HepG2 (cell line): ENCODE measurements around the gene ESYT2. TPM values are rescaled to one million over a fixed set of nuclear protein-coding genes. Genes with fewer than 3 reads are reported as not detected.

Source experiments
- ATAC-seq: fragments of 200-7000 bp; cut with Tn5 transposase; 3 replicates; pipeline ENCODE4 v1.9.1; 2020; ENCODE audit warnings: mild to moderate bottlenecking, moderate library complexity
- BruUV-seq: library from RNA; stranded (reverse); fragments of 400-500 nt; replicated peaks from 2 replicates; lab custom pipeline; 2021; lab: Mats Ljungman, UMichigan
- CTCF ChIA-PET: fragments of 300-600 bp; formaldehyde crosslinking; extraction: SDS; loops from one replicate; lab custom pipeline; 2021; ENCODE audit warnings: low total read pairs, inconsistent platforms, low intra/inter-chr PET ratio; lab: Yijun Ruan, JAX
- POLR2A ChIA-PET: fragments of 350-600 bp; sonication (Branson Sonifier 250); formaldehyde crosslinking; loops from one replicate; lab custom pipeline; 2020; ENCODE audit warnings: antibody characterized with exemption, inconsistent platforms; lab: Yijun Ruan, JAX
- DNase-seq: peaks from one replicate; pipeline ENCODE4 v3.0.0-alpha.2; 2015; ENCODE audit warnings: low spot score
- FAIRE-seq: peaks from 3 replicates; lab custom pipeline; 2011; peaks lifted over from hg19 to GRCh38; lab: Jason Lieb, UNC
- H2AFZ ChIP-seq: one replicate; pipeline ENCODE4 v1.6.1; 2011; ENCODE audit warnings: low read length, inconsistent platforms
- H3K27ac ChIP-seq: fragments of 300-600 bp; 3 replicates; pipeline ENCODE4 v1.8.0; 2011; ENCODE audit warnings: mixed run types, mild to moderate bottlenecking, mixed read lengths, low read length, inconsistent platforms; ENCODE audit not compliant: insufficient read depth; ENCODE audit errors: extremely low read length
- H3K27me3 ChIP-seq, 2 experiments: fragments of 200-600 bp in 1 of 2; 2 replicates in 1 of 2; 3 replicates in 1 of 2; pipeline versions ENCODE4 v1.6.0 to v1.8.0; 2011; ENCODE audit warnings: low read length in 2 of 2, mild to moderate bottlenecking in 2 of 2, moderate library complexity in 2 of 2, inconsistent platforms in 1 of 2; ENCODE audit not compliant: insufficient read depth in 2 of 2, control insufficient read depth in 1 of 2
- H3K36me3 ChIP-seq, 2 experiments: fragments of 200-600 bp in 1 of 2; replicated peaks in 1 of 2; 2 replicates in 1 of 2; 3 replicates in 1 of 2; pipeline versions ENCODE4 v1.5.1 to v1.8.0; 2011; ENCODE audit warnings: low read length in 2 of 2, inconsistent platforms in 1 of 2; ENCODE audit not compliant: insufficient read depth in 2 of 2, control insufficient read depth in 1 of 2
- H3K4me1 ChIP-seq: 2 replicates; pipeline ENCODE4 v1.5.1; 2012; ENCODE audit warnings: low read length, inconsistent platforms; ENCODE audit not compliant: insufficient read depth
- H3K4me2 ChIP-seq: 2 replicates; pipeline ENCODE4 v1.6.0; 2011; ENCODE audit warnings: low read depth, low read length, inconsistent platforms
- H3K4me3 ChIP-seq, 3 experiments: fragments of 200-600 bp in 1 of 3; sonication (generic), shearing (Covaris generic) in 1 of 3; replicated peaks in 1 of 3; 2 replicates each; pipeline ENCODE4 v1.5.1; 2011 to 2016; ENCODE audit warnings: low read length in 3 of 3, inconsistent platforms in 2 of 3, low read depth in 2 of 3, mild to moderate bottlenecking in 2 of 3, control low read depth in 1 of 3, mixed read lengths in 1 of 3; ENCODE audit not compliant: insufficient read depth in 1 of 3
- H3K79me2 ChIP-seq: one replicate; pipeline ENCODE4 v1.6.1; 2011; ENCODE audit warnings: low read length, inconsistent platforms; ENCODE audit not compliant: insufficient read depth
- H3K9ac ChIP-seq: 2 replicates; pipeline ENCODE4 v1.6.0; 2011; ENCODE audit warnings: mild to moderate bottlenecking, low read depth, low read length, inconsistent platforms; ENCODE audit not compliant: insufficient read depth
- H3K9me3 ChIP-seq: 2 replicates; pipeline ENCODE4 v1.5.1; 2012; ENCODE audit warnings: mild to moderate bottlenecking, low read length
- H4K20me1 ChIP-seq: 2 replicates; pipeline ENCODE4 v1.6.0; 2011; ENCODE audit warnings: inconsistent platforms, mild to moderate bottlenecking, low read length, moderate library complexity; ENCODE audit not compliant: insufficient read depth
- GPN1 ChIP-seq: sonication (generic); formaldehyde crosslinking; IDR thresholded peaks from 2 replicates; pipeline ENCODE4 v1.5.1; 2020; ENCODE audit warnings: missing genetic modification reagents, borderline replicate concordance
- MIER3 ChIP-seq: IDR thresholded peaks from 2 replicates; pipeline ENCODE4 v1.6.1; 2016; ENCODE audit warnings: missing compliant biosample characterization, borderline replicate concordance
- SMAD9 ChIP-seq: sonication (generic); formaldehyde crosslinking; IDR thresholded peaks from 2 replicates; pipeline ENCODE4 v1.5.1; 2020; ENCODE audit warnings: mild to moderate bottlenecking, missing genetic modification reagents
- STAG1 ChIP-seq: sonication (generic); formaldehyde crosslinking; IDR thresholded peaks from 2 replicates; pipeline ENCODE4 v1.4.0; 2020; ENCODE audit warnings: missing genetic modification reagents
- ZNF121 ChIP-seq: sonication (generic); formaldehyde crosslinking; IDR thresholded peaks from 2 replicates; pipeline ENCODE4 v1.5.0; 2020; ENCODE audit warnings: mild to moderate bottlenecking, missing genetic modification reagents
- ZNF552 ChIP-seq: sonication (generic); formaldehyde crosslinking; IDR thresholded peaks from 2 replicates; pipeline ENCODE4 v1.9.0; 2022; ENCODE audit warnings: missing genetic modification reagents, mild to moderate bottlenecking, borderline replicate concordance
- ZNF713 ChIP-seq: sonication (generic); formaldehyde crosslinking; IDR thresholded peaks from 2 replicates; pipeline ENCODE4 v1.4.0; 2020; ENCODE audit warnings: mild to moderate bottlenecking, missing genetic modification reagents
- WGBS: methylation state at CpG from one replicate; pipeline ENCODE4 v1.1.6; 2017; ENCODE audit warnings: low lambda C conversion rate; 5-methylcytosine and 5-hydroxymethylcytosine counted together
- in situ Hi-C: cut with HindIII; loops from 2 replicates; pipeline ENCODE4 v1.10.0; 2017; ENCODE audit warnings: low pct_unique_long_range_greater_than_20kb; ENCODE audit not compliant: extremely low pct_ligation_motif_present
- intact Hi-C: fragments of 100-400 bp; cut with micrococcal nuclease; formaldehyde crosslinking; loops from one replicate; pipeline ENCODE4 v1.10.0; 2022; ENCODE audit not compliant: unreplicated experiment
- polyA plus RNA-seq, 8 experiments: library from polyadenylated mRNA; depleted of rRNA in 3 of 8; stranded (reverse) in 7 of 8; unstranded in 1 of 8; fragments of >200 nt; fragmentation: Illumina TruSeq in 4 of 8; extraction: Trizol in 4 of 8; gene quantifications; 2 replicates each; pipeline versions ENCODE4 v1.2.1 to v1.2.3, GENCODE V29; 2011 to 2016; ENCODE audit warnings: low read depth in 4 of 8, missing spikeins in 1 of 8, mixed read lengths in 1 of 8; ENCODE audit not compliant: insufficient read depth in 1 of 8
- total RNA-seq, 5 experiments: library from RNA; depleted of rRNA; stranded (reverse); fragments of >200 nt; fragmentation: Illumina TruSeq; extraction: Trizol; gene quantifications; 2 replicates each; pipeline ENCODE4 v1.2.3, GENCODE V29; 2016; ENCODE audit warnings: low read depth in 1 of 5
- TF ChIP-seq, protein P1 (sequence below): sonication (generic); formaldehyde crosslinking; IDR thresholded peaks from 2 replicates; pipeline ENCODE4 v1.5.0; 2020; ENCODE audit warnings: mild to moderate bottlenecking, missing genetic modification reagents, moderate library complexity

The ESYT2 gene
- total and polyA plus RNA-seq, 2 of the 13 experiments (the other 11 are each of a cell fraction or from before 2014, with no cell fraction given) = 28.5 to 37.3 TPM

DNA sequence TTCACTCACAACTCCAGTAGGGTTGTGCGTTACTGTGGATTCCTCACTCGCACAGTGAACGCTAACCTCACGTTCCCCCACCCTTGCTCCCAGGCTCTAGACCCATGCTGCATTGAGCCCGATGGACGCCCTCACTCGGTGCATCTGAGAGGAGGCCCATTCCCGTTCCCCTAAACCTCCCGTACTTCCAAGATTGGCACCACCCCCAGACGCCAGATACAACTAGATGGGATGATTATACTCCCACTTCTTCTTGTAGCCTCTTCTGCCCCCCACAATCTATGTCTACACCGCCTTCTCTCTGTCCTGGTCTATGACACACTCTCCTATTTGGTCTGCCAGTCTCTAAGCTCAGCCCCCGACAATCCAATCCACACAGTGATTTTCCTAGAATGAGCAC lies 67.4 kb downstream of the ESYT2 start (continued):
- TF ChIP-seq GPN1 (CRISPR knock-in tag) = no peak

DNA sequence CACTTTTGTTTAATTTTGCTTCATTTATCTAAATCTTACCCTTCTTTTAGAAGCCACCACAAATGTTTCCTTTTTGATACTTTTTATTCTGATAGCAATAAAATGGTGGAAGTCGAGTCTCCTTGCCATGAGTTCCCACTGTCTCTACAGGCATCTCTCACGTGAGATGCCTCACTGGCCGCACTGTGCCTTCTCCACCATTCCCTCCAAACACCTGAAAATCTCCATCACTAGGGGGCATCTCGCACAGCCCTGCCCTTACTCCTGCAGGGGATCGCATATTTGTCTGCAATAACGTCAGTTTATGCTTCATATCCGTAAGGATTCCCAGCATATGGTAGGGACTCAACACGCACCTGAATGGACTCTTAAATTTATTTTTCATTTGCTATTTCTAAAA lies 68.4 kb downstream of the ESYT2 start:
- intact Hi-C loops (loop anchor here (2.0 to 10.0 kb wide), 2 partner anchors 216 to 266 kb away; no protein-coding TSS in a partner anchor), in situ Hi-C loops (no loop called here)
- CTCF ChIA-PET = interaction anchor here (1.4 kb wide), 1 partner anchor 68 kb away, joined by 3 read pairs; the partner anchor contains the start of gene ESYT2
- peaks cover 17 to 52% of the 10 kb centered on the region in 2 experiments for H3K36me3 ChIP-seq
- TF ChIP-seq, protein P1, sequence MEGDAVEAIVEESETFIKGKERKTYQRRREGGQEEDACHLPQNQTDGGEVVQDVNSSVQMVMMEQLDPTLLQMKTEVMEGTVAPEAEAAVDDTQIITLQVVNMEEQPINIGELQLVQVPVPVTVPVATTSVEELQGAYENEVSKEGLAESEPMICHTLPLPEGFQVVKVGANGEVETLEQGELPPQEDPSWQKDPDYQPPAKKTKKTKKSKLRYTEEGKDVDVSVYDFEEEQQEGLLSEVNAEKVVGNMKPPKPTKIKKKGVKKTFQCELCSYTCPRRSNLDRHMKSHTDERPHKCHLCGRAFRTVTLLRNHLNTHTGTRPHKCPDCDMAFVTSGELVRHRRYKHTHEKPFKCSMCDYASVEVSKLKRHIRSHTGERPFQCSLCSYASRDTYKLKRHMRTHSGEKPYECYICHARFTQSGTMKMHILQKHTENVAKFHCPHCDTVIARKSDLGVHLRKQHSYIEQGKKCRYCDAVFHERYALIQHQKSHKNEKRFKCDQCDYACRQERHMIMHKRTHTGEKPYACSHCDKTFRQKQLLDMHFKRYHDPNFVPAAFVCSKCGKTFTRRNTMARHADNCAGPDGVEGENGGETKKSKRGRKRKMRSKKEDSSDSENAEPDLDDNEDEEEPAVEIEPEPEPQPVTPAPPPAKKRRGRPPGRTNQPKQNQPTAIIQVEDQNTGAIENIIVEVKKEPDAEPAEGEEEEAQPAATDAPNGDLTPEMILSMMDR = peak; percentile 46
- TF ChIP-seq STAG1 (peak; percentile 54), ZNF552 (no peak), SMAD9 (CRISPR knock-in tag) (no peak)
- H3K9me3 ChIP-seq = no peaks in the 10 kb centered on the region
- no peak overlapping the region for H3K4me2 ChIP-seq
- H3K27ac ChIP-seq = no peak overlapping the region
- DNase-seq (peak; percentile 15), ATAC-seq (peak; percentile 71), FAIRE-seq (no peak)
- 95% methylated on average over 8 of the region's 8 CpGs for WGBS
- POLR2A ChIA-PET = no interaction called here
- no peaks in the 10 kb centered on the region for H4K20me1 ChIP-seq
- H3K27me3 ChIP-seq = no peaks in the 10 kb centered on the region
- H3K79me2 ChIP-seq = no peaks in the 10 kb centered on the region
- BruUV-seq = no TSS peak
- H2AFZ ChIP-seq = no peak overlapping the region
- no peaks in the 10 kb centered on the region for H3K4me1 ChIP-seq
- H3K9ac ChIP-seq = no peak overlapping the region
- H3K4me3 ChIP-seq = no peak overlapping the region

GRCh38 chr7:158760445-158760764 lies 68.9 kb downstream of the ESYT2 start:
- H3K4me1 ChIP-seq = no peaks in the 10 kb centered on the region
- no peak for ATAC-seq
- 91% methylated on average over 3 of the region's 3 CpGs for WGBS
- no peaks in the 10 kb centered on the region for H3K79me2 ChIP-seq
- TF ChIP-seq ZNF121 (CRISPR knock-in tag) (peak; percentile 42; the same call in 1 of the 2 replicates), MIER3 (no peak), ZNF713 (CRISPR knock-in tag) (no peak)
- TF ChIP-seq, all 625 proteins: peak for 1
- Histone ChIP-seq H4K20me1 (no peaks in the 10 kb centered on the region), H3K36me3 (peaks cover 17 to 51% of the 10 kb centered on the region in 2 experiments), H3K9ac (no peak overlapping the region), H3K27me3 (no peaks in the 10 kb centered on the region), H3K4me3 (no peak overlapping the region), H3K27ac (no peak overlapping the region), H2AFZ (no peak overlapping the region), H3K9me3 (no peaks in the 10 kb centered on the region), H3K4me2 (no peak overlapping the region)
- in situ Hi-C loops = no loop called here
- ChIA-PET CTCF (interaction anchor here (1.4 kb wide), 1 partner anchor 69 kb away, joined by 3 read pairs; the partner anchor contains the start of gene ESYT2), POLR2A (no interaction called here)
- BruUV-seq = no TSS peak
- intact Hi-C loops = loop anchor here (2.0 to 10.0 kb wide), 2 partner anchors 216 to 266 kb away; no protein-coding TSS in a partner anchor
- DNase-seq (no peak), FAIRE-seq (no peak)
